K562 (cell line): ENCODE measurements around the gene AMZ1. TPM values are rescaled to one million over a fixed set of nuclear protein-coding genes. Genes with fewer than 3 reads are reported as not detected.

Experiments used
- ATAC-seq: fragments of 200-7000 bp; cut with Tn5 transposase; 3 replicates; pipeline ENCODE4 v1.9.1; 2020; ENCODE audit warnings: moderate library complexity
- BruUV-seq: library from RNA; stranded (reverse); fragments of 400-500 nt; replicated peaks from 2 replicates; lab custom pipeline; 2021; lab: Mats Ljungman, UMichigan
- CTCF ChIA-PET: fragments of 300-600 bp; formaldehyde crosslinking; extraction: SDS; loops from one replicate; lab custom pipeline; 2021; ENCODE audit warnings: low intra/inter-chr PET ratio; lab: Yijun Ruan, JAX
- POLR2A ChIA-PET: fragments of 300-600, 350-650 bp; sonication (Branson Sonifier 250); formaldehyde crosslinking; extraction: SDS; loops from one replicate; lab custom pipeline; 2021; ENCODE audit warnings: antibody characterized with exemption, inconsistent platforms; lab: Yijun Ruan, JAX
- DNase-seq, 4 experiments: peaks; one replicate each; pipeline versions ENCODE4 v3.0.0 to v3.0.0-alpha.2; 2011 to 2018; ENCODE audit warnings: low spot score in 3 of 4, mixed read lengths in 3 of 4; ENCODE audit errors: extremely low read depth in 1 of 4
- FAIRE-seq: peaks from 2 replicates; lab custom pipeline; 2011; peaks lifted over from hg19 to GRCh38; lab: Jason Lieb, UNC
- H2AFZ ChIP-seq: 2 replicates; pipeline ENCODE4 v1.6.0; 2011; ENCODE audit warnings: low read depth, low read length, control low read depth, inconsistent platforms
- H3K27ac ChIP-seq: fragments of 200-600 bp; 3 replicates; pipeline ENCODE4 v1.8.0; 2011; ENCODE audit warnings: low read depth, mild to moderate bottlenecking, control low read depth, inconsistent platforms, low read length, moderate library complexity, mixed read lengths; ENCODE audit errors: extremely low read depth
- H3K27me3 ChIP-seq, 2 experiments: fragments of 300-600 bp in 1 of 2; 2 replicates in 1 of 2; 3 replicates in 1 of 2; pipeline versions ENCODE4 v1.6.0 to v1.8.0; 2011; ENCODE audit warnings: inconsistent platforms in 2 of 2, low read length in 2 of 2, mild to moderate bottlenecking in 1 of 2, mixed read lengths in 1 of 2, moderate library complexity in 1 of 2; ENCODE audit not compliant: control insufficient read depth in 2 of 2, insufficient read depth in 2 of 2
- H3K36me3 ChIP-seq: fragments of 300-600 bp; 3 replicates; pipeline ENCODE4 v1.8.0; 2011; ENCODE audit warnings: mild to moderate bottlenecking, low read length, inconsistent platforms; ENCODE audit not compliant: control insufficient read depth, insufficient read depth
- H3K4me1 ChIP-seq, 2 experiments: fragments of 200-600 bp in 1 of 2; replicated peaks in 1 of 2; 2 replicates in 1 of 2; 3 replicates in 1 of 2; pipeline versions ENCODE4 v1.5.1 to v1.8.0; 2011; ENCODE audit warnings: inconsistent platforms in 2 of 2, low read length in 2 of 2, mild to moderate bottlenecking in 1 of 2, mixed read lengths in 1 of 2, moderate library complexity in 1 of 2; ENCODE audit not compliant: control insufficient read depth in 2 of 2, insufficient read depth in 2 of 2
- H3K4me2 ChIP-seq: 2 replicates; pipeline ENCODE4 v1.6.1; 2011; ENCODE audit warnings: low read length, control low read depth, inconsistent platforms, mixed read lengths; ENCODE audit not compliant: insufficient read depth
- H3K4me3 ChIP-seq: fragments of 200-600 bp; sonication (generic), shearing (Covaris generic); 2 replicates; pipeline ENCODE4 v1.5.1; 2016; ENCODE audit warnings: control low read depth, inconsistent platforms
- H3K79me2 ChIP-seq: fragments of 200-600 bp; 3 replicates; pipeline ENCODE4 v1.8.0; 2011; ENCODE audit warnings: low read length, inconsistent platforms; ENCODE audit not compliant: control insufficient read depth, insufficient read depth
- H3K9ac ChIP-seq, 2 experiments: 2 replicates each; pipeline versions ENCODE4 v1.6.0 to v1.6.1; 2011; ENCODE audit warnings: low read depth in 2 of 2, low read length in 2 of 2, control low read depth in 1 of 2, inconsistent platforms in 1 of 2, mild to moderate bottlenecking in 1 of 2, mixed read lengths in 1 of 2; ENCODE audit not compliant: insufficient read depth in 1 of 2
- H3K9me1 ChIP-seq: one replicate; pipeline ENCODE4 v1.6.0; 2011; ENCODE audit warnings: inconsistent platforms, mild to moderate bottlenecking, low read length, moderate library complexity; ENCODE audit not compliant: control insufficient read depth, insufficient read depth
- H3K9me3 ChIP-seq: replicated peaks from 2 replicates; pipeline ENCODE4 v1.5.1; 2011; ENCODE audit warnings: low read depth, low read length, inconsistent platforms; ENCODE audit not compliant: control insufficient read depth, insufficient read depth
- H4K20me1 ChIP-seq: replicated peaks from 2 replicates; pipeline ENCODE4 v1.6.1; 2011; ENCODE audit warnings: low read length, inconsistent platforms, mixed read lengths; ENCODE audit not compliant: control insufficient read depth, insufficient read depth
- CREB3L1 ChIP-seq: fragments of 450-650 bp; IDR thresholded peaks from 2 replicates; pipeline ENCODE4 v1.6.1; 2014; ENCODE audit warnings: low read depth, mild to moderate bottlenecking, moderate library complexity, borderline replicate concordance
- KAT7 ChIP-seq: sonication (generic); formaldehyde crosslinking; IDR thresholded peaks from 2 replicates; pipeline ENCODE4 v1.8.0; 2022; ENCODE audit warnings: missing genetic modification reagents, mild to moderate bottlenecking, borderline replicate concordance
- MAX ChIP-seq: sonication (generic); formaldehyde crosslinking; IDR thresholded peaks from 2 replicates; pipeline ENCODE4 v1.9.0; 2022; ENCODE audit warnings: mild to moderate bottlenecking, missing genetic modification reagents
- NFXL1 ChIP-seq: fragments of 450-650 bp; formaldehyde crosslinking; IDR thresholded peaks from 2 replicates; pipeline ENCODE4 v1.4.0; 2021; ENCODE audit warnings: mild to moderate bottlenecking
- RBM25 ChIP-seq: fragments of 200-400 bp; formaldehyde crosslinking; IDR thresholded peaks from 2 replicates; pipeline ENCODE4 v1.6.1; 2018; ENCODE audit warnings: low read length, low read depth, moderate library complexity; ENCODE audit not compliant: severe bottlenecking
- SETDB1 ChIP-seq: IDR thresholded peaks from one replicate; pipeline ENCODE4 v1.6.1; 2012; ENCODE audit warnings: low read length, control low read depth, inconsistent platforms
- SMARCB1 ChIP-seq: IDR thresholded peaks from 2 replicates; pipeline ENCODE4 v1.6.1; 2011; ENCODE audit warnings: improper control_type of control experiment, low read depth; ENCODE audit not compliant: insufficient read length
- ZBTB34 ChIP-seq: fragments of 250-450 bp; sonication (Bioruptor Pico); IDR thresholded peaks from 2 replicates; pipeline ENCODE4 v1.8.0; 2021; ENCODE audit warnings: mild to moderate bottlenecking, moderate library complexity
- ZFPM2 ChIP-seq: fragments of 250-450 bp; sonication (Bioruptor Pico); IDR thresholded peaks from 2 replicates; pipeline ENCODE4 v1.5.1; 2022; ENCODE audit warnings: mild to moderate bottlenecking
- WGBS: fragments of 100-300 bp; shearing (Covaris generic); methylation state at CpG from one replicate; pipeline ENCODE4 v1.1.6; 2016; ENCODE audit warnings: low coverage, mixed read lengths; ENCODE audit not compliant: insufficient coverage; ENCODE audit errors: missing lambda C conversion rate; 5-methylcytosine and 5-hydroxymethylcytosine counted together
- in situ Hi-C: fragments of 300-500 bp; cut with MboI; formaldehyde crosslinking; loops from 4 replicates; pipeline ENCODE4 v1.15.0; 2018; ENCODE audit warnings: inconsistent platforms, mixed read lengths
- intact Hi-C: fragments of 100-400 bp; cut with micrococcal nuclease; formaldehyde crosslinking; loops from 2 replicates; pipeline ENCODE4 v1.14.2; 2022
- polyA plus RNA-seq, 8 experiments: library from polyadenylated mRNA; depleted of rRNA in 4 of 8; stranded (reverse) in 5 of 8; unstranded in 3 of 8; fragments of >200 nt; fragmentation: Nextera tagmentation in 2 of 8; fragmentation: Illumina TruSeq in 1 of 8; extraction: Ambion mirVana in 2 of 8; extraction: Trizol in 1 of 8; gene quantifications; 2 replicates each; pipeline versions ENCODE4 v1.2.1 to v1.2.3, GENCODE V29; 2011 to 2014; ENCODE audit warnings: inconsistent platforms in 1 of 8, missing spikeins in 1 of 8
- total RNA-seq, 7 experiments: library from RNA; depleted of rRNA in 6 of 7; stranded (reverse); fragments of >200 nt in 6 of 7; fragmentation: Illumina TruSeq in 2 of 7; extraction: Trizol in 2 of 7; gene quantifications; 2 replicates each; pipeline versions ENCODE4 v1.2.1 to v1.2.3, GENCODE V29; 2011 to 2021; ENCODE audit warnings: low replicate concordance in 1 of 7
- TF ChIP-seq, protein P1 (sequence below): IDR thresholded peaks from 2 replicates; pipeline ENCODE4 v1.6.1; 2016; ENCODE audit warnings: missing genetic modification characterization, missing compliant biosample characterization

The AMZ1 gene
- total and polyA plus RNA-seq, 9 of the 15 experiments (the other 6 are each of a cell fraction or from before 2014, with no cell fraction given), result not detected

DNA sequence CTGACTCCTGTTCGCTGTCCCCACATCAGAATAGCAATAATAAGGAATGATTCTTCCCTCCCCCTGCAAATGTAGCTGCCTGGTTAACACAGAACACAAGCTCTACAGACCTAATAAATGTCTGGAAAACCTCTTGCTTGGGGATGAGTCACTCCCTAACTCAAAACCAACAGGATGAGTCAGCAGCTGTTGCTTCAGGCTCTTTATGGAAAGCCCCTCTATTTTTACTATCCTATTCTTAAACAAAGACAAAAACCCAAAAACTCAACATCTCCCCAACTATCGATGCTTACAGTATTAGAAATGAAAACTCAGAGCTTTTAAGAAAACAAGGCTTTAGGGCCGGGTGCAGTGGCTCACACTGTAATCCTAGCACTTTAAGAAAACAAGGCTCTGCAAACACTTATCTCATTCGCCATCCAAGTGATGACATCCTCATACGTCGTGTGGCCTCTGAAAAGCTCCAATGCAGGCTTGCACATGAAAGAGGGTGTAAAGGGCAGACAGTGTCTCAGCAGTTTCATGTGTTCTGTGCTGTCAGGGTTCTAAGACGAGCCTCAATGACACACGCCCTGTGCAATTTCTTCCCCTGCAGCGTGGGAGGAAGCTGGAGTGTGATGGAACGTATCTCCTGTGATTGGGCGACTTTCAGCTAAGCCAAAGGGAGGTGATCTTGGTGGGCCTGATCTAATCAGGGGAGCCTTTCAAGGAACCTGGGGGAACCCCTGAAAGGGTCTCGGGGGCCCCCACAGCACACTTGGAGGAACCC is 70.1 kb downstream of the AMZ1 start (continued):
- peak; percentile 3 for TF ChIP-seq SMARCB1
- peak; percentile 76 for TF ChIP-seq MAX
- TF ChIP-seq ZFPM2, result no peak

DNA sequence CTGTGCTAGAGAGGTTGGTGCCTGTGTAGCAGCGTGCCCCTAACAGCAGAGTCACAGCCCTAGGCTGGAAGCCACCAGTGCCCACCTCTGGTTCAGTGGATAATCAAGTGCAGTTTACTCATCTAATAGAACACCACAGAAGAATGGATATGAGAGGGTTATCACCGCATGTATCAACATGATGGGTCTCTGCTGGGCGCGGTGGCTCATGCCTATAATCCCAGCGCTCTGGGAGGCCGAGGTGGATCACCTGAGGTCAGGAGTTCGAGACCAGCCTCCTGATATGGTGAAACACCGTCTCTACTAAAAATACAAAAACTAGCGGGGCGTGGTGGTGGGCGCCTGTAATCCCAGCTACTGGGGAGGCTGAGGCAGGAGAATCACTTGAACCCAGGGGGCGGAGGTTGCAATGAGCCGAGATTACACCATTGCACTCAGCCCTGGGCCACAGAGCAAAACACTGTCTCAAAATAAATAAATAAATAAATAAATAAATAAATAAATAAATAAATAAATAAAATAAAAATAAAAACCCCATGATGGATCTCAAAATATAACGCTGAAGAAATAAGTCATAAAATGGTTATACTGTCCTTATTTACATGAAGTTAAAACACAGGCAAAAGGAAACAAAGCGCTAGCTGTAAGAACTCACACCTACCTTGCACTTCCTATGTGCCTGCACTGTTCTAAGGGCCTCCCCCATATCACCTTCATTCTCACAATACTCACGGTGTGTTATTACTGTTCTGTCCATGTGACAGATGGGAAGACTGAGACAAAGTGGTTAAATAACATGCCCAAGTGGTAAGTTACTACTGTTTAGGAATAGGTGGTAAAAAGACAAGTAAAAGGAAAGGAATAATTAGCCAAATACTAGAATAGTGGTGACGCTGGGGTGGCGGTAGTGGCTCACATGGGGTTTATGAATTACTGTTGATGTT is 70.9 kb downstream of the AMZ1 start:
- no peak overlapping the region for H3K4me3 ChIP-seq
- H3K27ac ChIP-seq, result peak overlapping the region; percentile 95
- H3K9me3 ChIP-seq, result no peaks in the 10 kb centered on the region
- 0 out of 2 replicates have a peak, but pooled peaks cover 3% of the 10 kb centered on the region for H4K20me1 ChIP-seq
- ChIA-PET POLR2A (interaction anchor here (0.6 to 2.2 kb wide), 10 partner anchors 12 to 197 kb away, joined by 3 to 22 read pairs (median 4); no protein-coding TSS in a partner anchor), CTCF (no interaction called here)
- FAIRE-seq (peak; percentile 35), ATAC-seq (no peak; the same call in 1 of the 3 replicates), DNase-seq (no peak)
- no TSS peak for BruUV-seq
- peaks cover 6% of the 10 kb centered on the region; the same call in 1 of the 3 replicates for H3K36me3 ChIP-seq
- H3K9ac ChIP-seq, result peak overlapping the region; percentile 41 to 74
- no peaks in the 10 kb centered on the region for H3K27me3 ChIP-seq
- in situ Hi-C loops (no loop called here), intact Hi-C loops (loop anchor here (2.0 to 10.0 kb wide), 3 partner anchors 24 to 86 kb away; partner anchors contain the start of gene GNA12)
- WGBS, result 64% methylated on average over 18 of the region's 18 CpGs
- no peaks in the 10 kb centered on the region for H3K9me1 ChIP-seq
- H3K4me1 ChIP-seq, result peaks cover 32 to 61% of the 10 kb centered on the region in 2 experiments
- peak overlapping the region; percentile 66 for H3K4me2 ChIP-seq
- H3K79me2 ChIP-seq, result peaks cover 19% of the 10 kb centered on the region; the same call in 2 of the 3 replicates
- H2AFZ ChIP-seq, result peak overlapping the region; percentile 86
- TF ChIP-seq CREB3L1, result peak; percentile 61; the same call in 1 of the 2 replicates
- TF ChIP-seq, protein P1, sequence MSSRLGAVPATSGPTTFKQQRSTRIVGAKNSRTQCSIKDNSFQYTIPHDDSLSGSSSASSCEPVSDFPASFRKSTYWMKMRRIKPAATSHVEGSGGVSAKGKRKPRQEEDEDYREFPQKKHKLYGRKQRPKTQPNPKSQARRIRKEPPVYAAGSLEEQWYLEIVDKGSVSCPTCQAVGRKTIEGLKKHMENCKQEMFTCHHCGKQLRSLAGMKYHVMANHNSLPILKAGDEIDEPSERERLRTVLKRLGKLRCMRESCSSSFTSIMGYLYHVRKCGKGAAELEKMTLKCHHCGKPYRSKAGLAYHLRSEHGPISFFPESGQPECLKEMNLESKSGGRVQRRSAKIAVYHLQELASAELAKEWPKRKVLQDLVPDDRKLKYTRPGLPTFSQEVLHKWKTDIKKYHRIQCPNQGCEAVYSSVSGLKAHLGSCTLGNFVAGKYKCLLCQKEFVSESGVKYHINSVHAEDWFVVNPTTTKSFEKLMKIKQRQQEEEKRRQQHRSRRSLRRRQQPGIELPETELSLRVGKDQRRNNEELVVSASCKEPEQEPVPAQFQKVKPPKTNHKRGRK (tag), result no peak
- TF ChIP-seq ZBTB34, result no peak
- no peak for TF ChIP-seq NFXL1 (CRISPR knock-in tag)
- TF ChIP-seq RBM25, result peak; percentile 1
- TF ChIP-seq KAT7 (CRISPR knock-in tag), result 0 out of 2 replicates have a peak, but pooled peaks have one; percentile 28
- no peak for TF ChIP-seq SETDB1
